Measurements from ENCODE around the gene RNF167.

Gene RNF167

GRCh38 chr17:4959261-4959965 is 19.3 kb downstream of the RNF167 start:
- H4K20me1 ChIP-seq (ENCODE audit: insufficient read depth, low read length, poor library complexity, severe bottlenecking): no peaks in the 10 kb centered on the region
- H3K9me2 ChIP-seq (replicated peaks; ENCODE audit: low read depth, low read length): no peaks in the 10 kb centered on the region
- no peak for TF ChIP-seq EZH2phosphoT487 (IDR thresholded peaks at IDR 0.05; ENCODE audit: borderline replicate concordance)
- TF ChIP-seq, protein P1, sequence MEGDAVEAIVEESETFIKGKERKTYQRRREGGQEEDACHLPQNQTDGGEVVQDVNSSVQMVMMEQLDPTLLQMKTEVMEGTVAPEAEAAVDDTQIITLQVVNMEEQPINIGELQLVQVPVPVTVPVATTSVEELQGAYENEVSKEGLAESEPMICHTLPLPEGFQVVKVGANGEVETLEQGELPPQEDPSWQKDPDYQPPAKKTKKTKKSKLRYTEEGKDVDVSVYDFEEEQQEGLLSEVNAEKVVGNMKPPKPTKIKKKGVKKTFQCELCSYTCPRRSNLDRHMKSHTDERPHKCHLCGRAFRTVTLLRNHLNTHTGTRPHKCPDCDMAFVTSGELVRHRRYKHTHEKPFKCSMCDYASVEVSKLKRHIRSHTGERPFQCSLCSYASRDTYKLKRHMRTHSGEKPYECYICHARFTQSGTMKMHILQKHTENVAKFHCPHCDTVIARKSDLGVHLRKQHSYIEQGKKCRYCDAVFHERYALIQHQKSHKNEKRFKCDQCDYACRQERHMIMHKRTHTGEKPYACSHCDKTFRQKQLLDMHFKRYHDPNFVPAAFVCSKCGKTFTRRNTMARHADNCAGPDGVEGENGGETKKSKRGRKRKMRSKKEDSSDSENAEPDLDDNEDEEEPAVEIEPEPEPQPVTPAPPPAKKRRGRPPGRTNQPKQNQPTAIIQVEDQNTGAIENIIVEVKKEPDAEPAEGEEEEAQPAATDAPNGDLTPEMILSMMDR (conservative IDR thresholded peaks at IDR 0.05; ENCODE audit: low read length): no peak
- H2AFZ ChIP-seq (ENCODE audit: low read length): no peak overlapping the region
- H3K4me1 ChIP-seq (ENCODE audit: insufficient read depth, low read length, poor library complexity, severe bottlenecking): peaks cover 20% of the 10 kb centered on the region
- no peaks in the 10 kb centered on the region; the same call in 1 of the 2 replicates for H3K36me3 ChIP-seq (ENCODE audit: insufficient read depth, low read length)
- peak overlapping the region; percentile 59 for H3K4me2 ChIP-seq (ENCODE audit: low read depth, low read length, poor library complexity, severe bottlenecking)
- H3K9ac ChIP-seq (ENCODE audit: low read depth, low read length, poor library complexity, severe bottlenecking): peak overlapping the region; percentile 43
- no peaks in the 10 kb centered on the region for H3K27me3 ChIP-seq (ENCODE audit: insufficient read depth, low read length, poor library complexity, severe bottlenecking)
- H3K4me3 ChIP-seq (ENCODE audit: low read length, poor library complexity, severe bottlenecking): peak overlapping the region; percentile 34
- H3F3A ChIP-seq (ENCODE audit: low read depth): 0 out of 2 replicates have a peak, but pooled peaks cover 3% of the 10 kb centered on the region
- H3K79me2 ChIP-seq (ENCODE audit: insufficient read depth, low read length): no peaks in the 10 kb centered on the region
- H3K9me3 ChIP-seq (ENCODE audit: insufficient read depth, low read depth, low read length): no peaks in the 10 kb centered on the region

GRCh38 chr17:4960279-4960922 is 20.3 kb downstream of the RNF167 start:
- peak overlapping the region; percentile 34 for H3K4me3 ChIP-seq (ENCODE audit: low read length, poor library complexity, severe bottlenecking)
- H3K4me1 ChIP-seq (ENCODE audit: insufficient read depth, low read length, poor library complexity, severe bottlenecking): peaks cover 20% of the 10 kb centered on the region
- 0 out of 2 replicates have a peak, but pooled peaks cover 3% of the 10 kb centered on the region for H3F3A ChIP-seq (ENCODE audit: low read depth)
- H2AFZ ChIP-seq (ENCODE audit: low read length): no peak overlapping the region
- H4K20me1 ChIP-seq (ENCODE audit: insufficient read depth, low read length, poor library complexity, severe bottlenecking): no peaks in the 10 kb centered on the region
- H3K9ac ChIP-seq (ENCODE audit: low read depth, low read length, poor library complexity, severe bottlenecking): peak overlapping the region; percentile 52
- no peaks in the 10 kb centered on the region for H3K9me2 ChIP-seq (replicated peaks; ENCODE audit: low read depth, low read length)
- peaks cover 4% of the 10 kb centered on the region for H3K79me2 ChIP-seq (ENCODE audit: insufficient read depth, low read length)
- peak overlapping the region; percentile 59 for H3K4me2 ChIP-seq (ENCODE audit: low read depth, low read length, poor library complexity, severe bottlenecking)
- TF ChIP-seq, protein P1 (conservative IDR thresholded peaks at IDR 0.05; ENCODE audit: low read length): no peak
- no peak for TF ChIP-seq EZH2phosphoT487 (IDR thresholded peaks at IDR 0.05; ENCODE audit: borderline replicate concordance)
- no peaks in the 10 kb centered on the region for H3K9me3 ChIP-seq (ENCODE audit: insufficient read depth, low read depth, low read length)
- H3K36me3 ChIP-seq (ENCODE audit: insufficient read depth, low read length): no peaks in the 10 kb centered on the region; the same call in 1 of the 2 replicates
- H3K27me3 ChIP-seq (ENCODE audit: insufficient read depth, low read length, poor library complexity, severe bottlenecking): no peaks in the 10 kb centered on the region

GRCh38 chr17:4965311-4965986 is 25.4 kb downstream of the RNF167 start:
- Histone ChIP-seq H4K20me1 (ENCODE audit: insufficient read depth, low read length, poor library complexity, severe bottlenecking) (no peaks in the 10 kb centered on the region), H3K9me3 (ENCODE audit: insufficient read depth, low read depth, low read length) (no peaks in the 10 kb centered on the region), H2AFZ (ENCODE audit: low read length) (no peak overlapping the region), H3K27me3 (ENCODE audit: insufficient read depth, low read length, poor library complexity, severe bottlenecking) (no peaks in the 10 kb centered on the region), H3K4me3 (ENCODE audit: low read length, poor library complexity, severe bottlenecking) (no peak overlapping the region), H3K9ac (ENCODE audit: low read depth, low read length, poor library complexity, severe bottlenecking) (no peak overlapping the region), H3K36me3 (ENCODE audit: insufficient read depth, low read length) (no peaks in the 10 kb centered on the region), H3F3A (ENCODE audit: low read depth) (no peaks in the 10 kb centered on the region), H3K4me2 (ENCODE audit: low read depth, low read length, poor library complexity, severe bottlenecking) (no peak overlapping the region), H3K79me2 (ENCODE audit: insufficient read depth, low read length) (peaks cover 35% of the 10 kb centered on the region), H3K9me2 (replicated peaks; ENCODE audit: low read depth, low read length) (no peaks in the 10 kb centered on the region), H3K4me1 (ENCODE audit: insufficient read depth, low read length, poor library complexity, severe bottlenecking) (peaks cover 31% of the 10 kb centered on the region)
- TF ChIP-seq EZH2phosphoT487 (IDR thresholded peaks at IDR 0.05; ENCODE audit: borderline replicate concordance): no peak
- TF ChIP-seq, protein P1 (conservative IDR thresholded peaks at IDR 0.05; ENCODE audit: low read length): no peak

Measured in Loucy (cell line).